ENCODE results near the gene KRT39. TPM values are rescaled to one million over a fixed set of nuclear protein-coding genes. Genes with fewer than 3 reads are reported as not detected.

Gene KRT39
- polyA plus RNA-seq, 3 donors: not detected

GRCh38 chr17:40951011-40951622 lies 15.6 kb downstream of the KRT39 start:
- intact Hi-C loops (cut with micrococcal nuclease): no loop called here
- no peaks in the 10 kb centered on the region for H4K20me1 ChIP-seq (ENCODE audit: insufficient read depth, low read length)
- H3K27ac ChIP-seq (ENCODE audit: low read depth in 1 of 2, low read length in 2 of 2): no peak overlapping the region
- peaks cover 14 to 24% of the 10 kb centered on the region in 2 donors for H3K27me3 ChIP-seq (ENCODE audit: control insufficient read depth in 2 of 2, insufficient read depth in 2 of 2, low read length in 2 of 2)
- H2AFZ ChIP-seq (ENCODE audit: insufficient read depth, low read depth, low read length, poor library complexity, severe bottlenecking): no peak overlapping the region
- DNase-seq: no peak
- H3K4me2 ChIP-seq (replicated peaks; ENCODE audit: extremely low read depth, low read length, poor library complexity, severe bottlenecking): no peak overlapping the region
- H3K4me1 ChIP-seq (ENCODE audit: control insufficient read depth in 1 of 2, insufficient read depth in 2 of 2, low read length in 2 of 2): peaks cover 0 to 9% of the 10 kb centered on the region in 2 donors
- H3K4me3 Mint-ChIP-seq: peak overlapping the region in 1 of 2 donors; percentile 31
- H3K9me3 ChIP-seq (replicated peaks in 1 of 2; ENCODE audit: control insufficient read depth in 1 of 2, insufficient read depth in 1 of 2, low read length in 2 of 2): no peaks in the 10 kb centered on the region
- peaks cover 8% of the 10 kb centered on the region for H3K4me1 Mint-ChIP-seq
- no peak overlapping the region for H3K4me3 ChIP-seq (replicated peaks in 1 of 3; ENCODE audit: low read depth in 2 of 3, low read length in 3 of 3)
- H3K79me2 ChIP-seq (ENCODE audit: insufficient read depth, low read length): no peaks in the 10 kb centered on the region
- no peak overlapping the region for H3K9ac ChIP-seq (ENCODE audit: insufficient read depth, low read length, poor library complexity, severe bottlenecking)
- H3K9me3 Mint-ChIP-seq: peaks cover 0 to 2% (median 0%) of the 10 kb centered on the region in 7 donors
- no peak overlapping the region for H3K27ac Mint-ChIP-seq
- H3K36me3 Mint-ChIP-seq: no peaks in the 10 kb centered on the region
- peaks cover 27 to 54% (median 29%) of the 10 kb centered on the region in 3 donors for H3K27me3 Mint-ChIP-seq (ENCODE audit: low read depth in 3 of 3)
- no CpG with 5 or more reads among the region's 2 CpGs for WGBS (ENCODE audit: insufficient coverage)
- no peak for TF ChIP-seq CTCF (IDR thresholded peaks at IDR 0.05)
- H3K36me3 ChIP-seq (replicated peaks in 1 of 2; ENCODE audit: control insufficient read depth in 1 of 2, insufficient read depth in 2 of 2, low read length in 2 of 2): no peaks in the 10 kb centered on the region

- no peak for DNase-seq
- no peak overlapping the region for H2AFZ ChIP-seq (ENCODE audit: insufficient read depth, low read depth, low read length, poor library complexity, severe bottlenecking)
- no peaks in the 10 kb centered on the region for H3K36me3 ChIP-seq (replicated peaks in 1 of 2; ENCODE audit: control insufficient read depth in 1 of 2, insufficient read depth in 2 of 2, low read length in 2 of 2)
- H3K36me3 Mint-ChIP-seq: no peaks in the 10 kb centered on the region
- no peak overlapping the region for H3K27ac ChIP-seq (ENCODE audit: low read depth in 1 of 2, low read length in 2 of 2)
- peaks cover 0 to 9% of the 10 kb centered on the region in 2 donors for H3K4me1 ChIP-seq (ENCODE audit: control insufficient read depth in 1 of 2, insufficient read depth in 2 of 2, low read length in 2 of 2)
- peaks cover 17 to 24% of the 10 kb centered on the region in 2 donors for H3K27me3 ChIP-seq (ENCODE audit: control insufficient read depth in 2 of 2, insufficient read depth in 2 of 2, low read length in 2 of 2)
- H3K27ac Mint-ChIP-seq: no peak overlapping the region
- H3K9ac ChIP-seq (ENCODE audit: insufficient read depth, low read length, poor library complexity, severe bottlenecking): no peak overlapping the region
- intact Hi-C loops (cut with micrococcal nuclease): no loop called here
- H3K9me3 Mint-ChIP-seq: peaks cover 0 to 2% (median 0%) of the 10 kb centered on the region in 7 donors
- no peak overlapping the region for H3K4me2 ChIP-seq (replicated peaks; ENCODE audit: extremely low read depth, low read length, poor library complexity, severe bottlenecking)
- no peaks in the 10 kb centered on the region for H3K79me2 ChIP-seq (ENCODE audit: insufficient read depth, low read length)
- no peak overlapping the region for H3K4me3 Mint-ChIP-seq
- H4K20me1 ChIP-seq (ENCODE audit: insufficient read depth, low read length): no peaks in the 10 kb centered on the region
- no peaks in the 10 kb centered on the region for H3K9me3 ChIP-seq (replicated peaks in 1 of 2; ENCODE audit: control insufficient read depth in 1 of 2, insufficient read depth in 1 of 2, low read length in 2 of 2)
- no peak for TF ChIP-seq CTCF (IDR thresholded peaks at IDR 0.05)
- 100% methylated on average over 3 of the region's 7 CpGs for WGBS (ENCODE audit: insufficient coverage)
- no peak overlapping the region for H3K4me3 ChIP-seq (replicated peaks in 1 of 3; ENCODE audit: low read depth in 2 of 3, low read length in 3 of 3)
- H3K27me3 Mint-ChIP-seq (ENCODE audit: low read depth in 3 of 3): peaks cover 33 to 57% (median 35%) of the 10 kb centered on the region in 3 donors
- H3K4me1 Mint-ChIP-seq: peaks cover 8% of the 10 kb centered on the region
Observed at GRCh38 chr17:40950176-40950575, 16.6 kb downstream of the KRT39 start.

Data from CD14-positive monocyte (primary cell).